ENCODE results near the gene MBOAT7.
"Not testable (repeated sequence)": the region's sequence is repeated elsewhere in the genome, so short reads cannot be mapped to it uniquely, and the experiment has no call there.

Gene MBOAT7

DNA sequence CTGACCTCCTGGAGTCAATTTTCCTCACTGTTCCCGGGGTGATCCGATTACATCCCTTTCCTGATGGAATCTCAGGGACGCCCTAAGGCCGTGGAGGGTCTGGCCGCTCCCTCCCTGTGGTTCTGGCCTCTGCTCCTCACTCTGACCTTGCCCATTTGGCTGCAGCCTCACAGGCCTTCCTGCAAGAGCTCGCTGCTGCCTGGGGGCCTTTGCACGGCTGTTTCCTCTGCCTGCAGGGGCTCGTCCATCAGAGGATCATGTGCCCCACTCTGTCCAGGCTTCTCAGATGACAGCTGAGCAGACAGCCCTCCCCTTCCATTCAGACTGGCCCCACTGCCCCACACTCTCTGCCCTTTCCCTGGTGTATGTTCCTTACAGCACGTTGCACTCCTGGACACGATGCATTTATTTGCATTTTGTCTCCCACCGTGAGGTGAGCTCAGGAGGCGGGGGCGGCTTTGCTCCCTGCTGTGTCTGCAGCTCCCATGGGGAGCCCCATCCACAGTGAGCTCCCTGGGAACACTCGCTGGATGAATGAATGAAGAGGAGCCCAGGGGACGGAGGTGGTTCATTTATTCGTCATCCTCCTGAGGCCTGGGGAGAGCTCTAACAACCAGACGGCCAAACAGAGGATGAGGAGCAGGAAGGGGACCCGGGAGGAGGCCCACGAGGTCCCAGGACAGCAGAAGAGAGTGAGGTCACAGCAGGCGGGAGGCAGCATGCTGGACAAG, 28.3 kb upstream of the MBOAT7 start:
- in situ Hi-C loops (cut with MboI; ENCODE audit: low sequenced_read_pairs); H3K9me3 ChIP-seq; DNase-seq (ENCODE audit: low spot score in 2 of 2); H3K27me3 ChIP-seq (ENCODE audit: low read depth); H3K36me3 ChIP-seq (replicated peaks); H3K4me1 ChIP-seq; H3K4me3 ChIP-seq: not testable (repeated sequence)

DNA sequence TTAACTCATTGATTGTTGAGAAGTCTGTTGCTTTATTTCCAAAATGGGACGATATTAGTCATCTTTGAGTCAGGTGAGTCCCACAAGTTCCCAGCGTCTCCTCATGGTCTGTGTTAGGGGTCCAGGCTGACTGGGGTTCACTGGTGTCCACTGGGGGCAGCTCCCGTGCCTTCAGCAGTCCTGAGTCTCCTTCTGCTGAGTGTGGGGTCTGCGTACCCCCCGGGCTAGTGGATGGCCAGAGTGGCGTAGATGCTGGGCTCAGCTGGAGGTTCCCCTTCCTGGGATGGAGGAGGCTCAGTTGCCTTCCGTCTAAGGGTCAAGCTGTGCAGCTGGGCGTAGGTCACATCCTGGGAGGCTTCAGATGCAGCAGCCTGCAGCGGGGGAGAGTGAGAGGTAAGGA, 27.5 kb upstream of the MBOAT7 start:
- in situ Hi-C loops (cut with MboI; ENCODE audit: low sequenced_read_pairs): no loop called here
- Histone ChIP-seq H3K4me3 (no peak overlapping the region), H3K4me1 (no peaks in the 10 kb centered on the region), H3K27me3 (ENCODE audit: low read depth) (no peaks in the 10 kb centered on the region), H3K9me3 (no peaks in the 10 kb centered on the region), H3K36me3 (replicated peaks) (no peaks in the 10 kb centered on the region)
- DNase-seq (ENCODE audit: low spot score in 2 of 2): no peak

DNA sequence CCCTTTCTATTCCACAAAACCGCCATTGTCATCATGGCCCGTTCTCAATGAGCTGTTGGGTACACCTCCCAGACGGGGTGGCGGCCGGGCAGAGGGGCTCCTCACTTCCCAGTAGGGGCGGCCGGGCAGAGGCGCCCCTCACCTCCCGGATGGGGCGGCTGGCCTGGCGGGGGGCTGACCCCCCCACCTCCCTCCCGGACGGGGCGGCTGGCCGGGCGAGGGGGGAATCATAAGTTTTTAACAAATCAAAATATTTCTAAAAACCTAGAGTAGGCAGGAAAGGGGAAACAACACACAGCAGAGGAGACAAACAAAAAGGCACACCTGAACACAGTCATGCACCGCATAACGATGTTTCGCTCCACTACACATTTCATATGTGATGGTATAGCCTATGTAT, 25.4 kb upstream of the MBOAT7 start:
- H3K9me3 ChIP-seq; H3K27me3 ChIP-seq (ENCODE audit: low read depth); in situ Hi-C loops (cut with MboI; ENCODE audit: low sequenced_read_pairs); H3K36me3 ChIP-seq (replicated peaks); H3K4me1 ChIP-seq; H3K4me3 ChIP-seq; DNase-seq (ENCODE audit: low spot score in 2 of 2): not testable (repeated sequence)

DNA sequence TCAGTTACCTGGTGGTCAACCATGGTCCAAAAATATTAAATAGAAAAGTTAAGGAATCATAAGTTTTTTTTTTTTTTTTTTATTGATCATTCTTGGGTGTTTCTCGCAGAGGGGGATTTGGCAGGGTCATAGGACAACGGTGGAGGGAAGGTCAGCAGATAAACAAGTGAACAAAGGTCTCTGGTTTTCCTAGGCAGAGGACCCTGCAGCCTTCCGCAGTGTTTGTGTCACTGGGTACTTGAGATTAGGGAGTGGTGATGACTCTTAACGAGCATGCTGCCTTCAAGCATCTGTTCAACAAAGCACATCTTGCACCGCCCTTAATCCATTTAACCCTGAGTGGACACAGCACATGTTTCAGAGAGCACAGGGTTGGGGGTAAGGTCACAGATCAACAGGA, 24.8 kb upstream of the MBOAT7 start:
- H3K36me3 ChIP-seq (replicated peaks); H3K27me3 ChIP-seq (ENCODE audit: low read depth); DNase-seq (ENCODE audit: low spot score in 2 of 2); H3K9me3 ChIP-seq; H3K4me3 ChIP-seq; in situ Hi-C loops (cut with MboI; ENCODE audit: low sequenced_read_pairs); H3K4me1 ChIP-seq: not testable (repeated sequence)

DNA sequence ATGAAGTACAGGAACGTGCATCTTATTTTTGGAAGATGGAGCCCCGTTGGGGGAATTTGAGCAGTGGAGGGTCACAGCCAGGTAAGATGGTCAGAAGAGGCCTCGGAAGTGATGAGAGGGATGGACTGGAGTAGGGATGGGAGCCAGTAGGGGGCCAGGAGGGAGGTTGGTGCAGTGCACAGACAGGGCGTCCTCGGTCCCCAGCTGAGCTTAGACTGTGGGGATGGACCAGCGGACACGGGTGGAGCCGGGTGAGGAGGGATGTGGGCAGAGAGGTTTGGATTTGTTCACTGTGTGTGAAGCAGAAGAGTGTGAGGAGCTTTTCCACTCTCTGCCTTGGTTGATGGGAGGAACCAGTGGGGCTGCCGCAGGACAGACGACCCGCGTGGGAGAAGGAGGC, 21.9 kb upstream of the MBOAT7 start:
- Histone ChIP-seq H3K9me3 (no peaks in the 10 kb centered on the region), H3K36me3 (replicated peaks) (peaks cover 23% of the 10 kb centered on the region), H3K4me3 (no peak overlapping the region), H3K4me1 (peaks cover 8% of the 10 kb centered on the region), H3K27me3 (ENCODE audit: low read depth) (no peaks in the 10 kb centered on the region)
- in situ Hi-C loops (cut with MboI; ENCODE audit: low sequenced_read_pairs): no loop called here
- no peak for DNase-seq (ENCODE audit: low spot score in 2 of 2)

DNA sequence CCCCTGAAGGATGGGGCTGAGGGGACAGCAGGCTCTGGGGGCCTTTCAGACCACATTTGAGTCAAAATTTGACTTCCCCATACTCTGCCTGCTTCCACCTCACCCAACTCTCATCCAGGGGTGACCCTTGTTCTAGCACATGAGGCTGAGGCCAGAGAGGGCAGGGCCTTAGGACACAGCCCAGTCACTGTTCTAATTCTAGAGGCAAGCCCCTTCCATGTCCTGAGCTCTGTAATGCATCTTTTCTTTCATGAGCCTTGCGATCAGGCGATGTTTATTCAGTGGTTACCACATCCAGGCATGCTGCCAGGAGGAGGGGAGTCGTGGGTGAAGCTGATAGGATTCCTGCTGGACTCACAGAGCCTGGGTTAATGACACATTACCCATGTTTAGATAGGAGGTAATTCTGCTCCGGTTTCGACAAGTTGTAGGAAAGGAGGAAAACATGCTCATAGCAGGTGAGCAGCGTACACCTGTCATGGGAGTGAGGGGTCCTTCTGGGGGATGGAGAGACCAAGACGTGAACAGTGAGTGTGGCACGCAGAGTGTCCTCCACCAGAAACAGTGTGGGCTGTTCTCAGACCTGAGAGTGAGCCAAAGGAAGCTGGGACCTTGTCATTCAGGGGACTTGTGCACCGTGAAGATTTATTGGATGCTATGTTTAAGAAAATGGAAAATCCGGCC, 20.6 kb upstream of the MBOAT7 start:
- DNase-seq (ENCODE audit: low spot score in 2 of 2): peak; percentile 52 to 81
- in situ Hi-C loops (cut with MboI; ENCODE audit: low sequenced_read_pairs): no loop called here
- Histone ChIP-seq H3K4me3 (no peak overlapping the region), H3K9me3 (no peaks in the 10 kb centered on the region), H3K4me1 (peaks cover 8% of the 10 kb centered on the region), H3K36me3 (replicated peaks) (peaks cover 36% of the 10 kb centered on the region), H3K27me3 (ENCODE audit: low read depth) (no peaks in the 10 kb centered on the region)

DNA sequence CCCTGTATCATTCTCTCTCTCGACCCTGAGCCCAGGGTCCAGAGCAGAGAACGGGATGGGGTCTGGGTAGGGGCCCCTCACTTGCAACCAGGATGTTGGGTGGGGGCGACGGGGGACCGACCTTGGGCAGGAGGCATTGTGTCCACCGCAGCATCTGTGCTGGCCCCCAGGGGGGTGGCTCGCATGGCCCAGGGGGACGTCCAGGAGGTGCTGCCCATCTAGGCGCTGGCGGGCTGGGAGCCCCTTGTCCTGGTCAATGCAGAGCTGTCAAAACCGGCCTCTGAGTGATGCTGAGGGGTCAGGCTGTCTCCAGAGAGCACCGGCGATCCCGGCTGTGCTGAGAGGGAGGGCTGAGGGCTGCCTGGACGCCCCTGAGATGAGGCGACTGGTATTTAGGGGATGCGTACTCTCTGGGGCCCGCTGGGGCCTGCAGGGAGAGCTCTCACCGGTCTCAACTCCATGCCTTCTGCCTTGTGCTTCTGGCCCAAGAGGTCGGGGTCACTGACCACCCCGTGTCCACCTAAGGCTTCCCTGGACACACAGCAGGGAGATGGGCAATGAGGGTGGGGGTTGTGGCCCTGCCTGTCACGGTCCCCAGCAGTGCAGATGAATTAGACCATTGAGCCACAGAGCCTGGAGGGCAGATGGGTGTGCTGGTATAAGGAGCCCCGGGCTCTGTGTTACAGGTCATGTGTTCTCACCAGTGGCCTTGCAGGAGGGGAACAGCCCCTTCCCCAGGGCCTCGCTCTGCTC, 19.9 kb upstream of the MBOAT7 start:
- peaks cover 43% of the 10 kb centered on the region for H3K36me3 ChIP-seq (replicated peaks)
- no peak overlapping the region for H3K4me3 ChIP-seq
- peak in 1 of 2 experiments; percentile 50 for DNase-seq (ENCODE audit: low spot score in 2 of 2)

DNA sequence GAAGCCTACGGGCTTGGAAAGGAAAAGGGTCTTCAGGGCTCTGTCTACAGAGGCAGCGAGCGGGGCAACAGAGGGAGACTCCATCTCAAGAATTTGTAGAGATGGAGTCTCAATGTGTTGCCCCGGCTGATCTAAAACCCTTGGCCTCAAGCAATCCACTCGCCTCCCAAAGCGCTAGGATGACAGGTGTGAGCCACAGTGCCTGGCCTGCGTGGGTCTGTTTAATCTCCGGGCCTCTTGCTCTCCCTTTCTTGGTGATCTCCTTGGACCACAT, 19.3 kb upstream of the MBOAT7 start:
- no peaks in the 10 kb centered on the region for H3K9me3 ChIP-seq
- H3K4me1 ChIP-seq: peaks cover 16% of the 10 kb centered on the region
- DNase-seq (ENCODE audit: low spot score in 2 of 2): peak in 1 of 2 experiments; percentile 54
- in situ Hi-C loops (cut with MboI; ENCODE audit: low sequenced_read_pairs): no loop called here
- H3K4me3 ChIP-seq: no peak overlapping the region
- no peaks in the 10 kb centered on the region for H3K27me3 ChIP-seq (ENCODE audit: low read depth)
- peaks cover 48% of the 10 kb centered on the region for H3K36me3 ChIP-seq (replicated peaks)

More for the DNA sequence above, 19.9 kb upstream of the MBOAT7 start:
- Histone ChIP-seq H3K27me3 (ENCODE audit: low read depth) (no peaks in the 10 kb centered on the region), H3K4me1 (peaks cover 12% of the 10 kb centered on the region), H3K9me3 (no peaks in the 10 kb centered on the region)
- in situ Hi-C loops (cut with MboI; ENCODE audit: low sequenced_read_pairs): no loop called here

DNA sequence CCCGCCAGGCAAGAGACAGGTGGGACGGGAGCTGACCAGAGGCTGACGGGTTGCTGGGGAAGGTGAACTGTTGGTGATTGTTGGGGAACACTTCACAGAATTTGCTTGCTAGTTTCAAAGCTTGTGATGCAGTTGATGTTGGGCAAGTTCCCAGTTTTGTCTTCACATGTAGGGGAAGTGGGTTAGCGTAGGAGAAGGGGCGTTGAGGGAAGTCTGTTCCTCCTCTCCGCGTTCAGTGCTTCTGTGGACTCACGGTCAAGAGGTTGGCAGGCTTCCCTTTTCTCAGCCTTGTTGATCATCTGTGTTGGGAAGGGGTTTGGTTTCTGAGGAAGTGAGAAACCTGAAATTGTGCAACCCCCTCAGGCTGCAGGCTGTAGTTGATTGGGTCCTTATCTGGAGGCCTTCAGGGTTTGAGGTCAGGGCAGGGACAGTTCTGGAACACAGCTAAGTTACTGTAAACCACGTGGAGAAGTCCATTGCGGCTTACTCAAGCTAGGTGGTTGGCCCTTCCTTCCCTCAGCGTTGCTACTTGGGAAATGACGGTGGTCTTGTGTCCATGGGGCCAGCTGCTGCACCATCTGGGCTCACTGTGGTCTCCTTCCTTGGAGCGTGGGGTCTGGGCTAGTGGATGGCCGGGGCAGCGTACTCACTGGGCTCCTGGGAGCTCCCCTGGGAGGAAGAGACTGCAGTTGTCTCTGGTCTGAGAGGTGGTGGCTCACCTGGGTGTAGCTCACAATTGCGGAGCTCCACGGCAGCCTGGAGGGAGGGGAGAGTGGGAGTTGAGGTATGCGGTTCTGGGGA, 18.8 kb upstream of the MBOAT7 start:
- peak in 1 of 2 experiments; percentile 46 for DNase-seq (ENCODE audit: low spot score in 2 of 2)
- peaks cover 53% of the 10 kb centered on the region for H3K36me3 ChIP-seq (replicated peaks)

DNA sequence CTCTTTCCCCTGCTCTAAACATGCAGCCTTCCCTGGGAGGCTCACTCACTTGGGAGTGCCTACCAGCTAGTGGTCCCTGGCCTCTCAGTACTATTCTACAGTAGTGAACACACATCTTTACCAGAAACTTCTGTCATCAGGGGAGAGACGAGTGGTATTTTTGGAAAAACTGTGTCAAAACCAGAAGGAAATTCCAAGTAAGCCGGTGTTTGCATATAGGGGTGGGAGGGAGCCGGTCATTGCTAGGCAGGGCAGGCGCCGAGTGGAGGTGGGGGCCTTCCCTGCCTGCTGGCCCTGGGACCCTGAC, 18.2 kb upstream of the MBOAT7 start:
- in situ Hi-C loops (cut with MboI; ENCODE audit: low sequenced_read_pairs): no loop called here
- peaks cover 59% of the 10 kb centered on the region for H3K36me3 ChIP-seq (replicated peaks)

More for the DNA sequence above, 18.8 kb upstream of the MBOAT7 start:
- no peak overlapping the region for H3K4me3 ChIP-seq
- H3K4me1 ChIP-seq: peaks cover 16% of the 10 kb centered on the region
- H3K27me3 ChIP-seq (ENCODE audit: low read depth): no peaks in the 10 kb centered on the region
- H3K9me3 ChIP-seq: no peaks in the 10 kb centered on the region
- in situ Hi-C loops (cut with MboI; ENCODE audit: low sequenced_read_pairs): no loop called here

DNA sequence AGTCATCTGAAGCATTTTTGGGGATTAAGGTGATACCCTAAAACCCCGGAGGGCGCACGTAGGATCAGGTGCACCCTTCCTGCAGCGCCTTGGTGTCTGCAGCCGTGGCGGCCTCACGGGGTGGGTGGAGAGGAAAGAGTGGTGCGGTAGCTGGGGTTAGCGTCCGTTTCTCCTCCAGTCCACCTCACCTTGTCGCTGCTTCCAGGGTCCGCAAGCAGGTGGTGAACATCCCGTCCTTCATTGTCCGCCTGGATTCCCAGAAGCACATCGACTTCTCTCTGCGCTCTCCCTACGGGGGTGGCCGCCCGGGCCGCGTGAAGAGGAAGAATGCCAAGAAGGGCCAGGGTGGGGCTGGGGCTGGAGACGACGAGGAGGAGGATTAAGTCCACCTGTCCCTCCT, 17.8 kb upstream of the MBOAT7 start:
- Histone ChIP-seq H3K4me1 (peaks cover 26% of the 10 kb centered on the region), H3K36me3 (replicated peaks) (peaks cover 63% of the 10 kb centered on the region)
- H3K9me3 ChIP-seq; H3K4me3 ChIP-seq; H3K27me3 ChIP-seq (ENCODE audit: low read depth); DNase-seq (ENCODE audit: low spot score in 2 of 2); in situ Hi-C loops (cut with MboI; ENCODE audit: low sequenced_read_pairs): not testable (repeated sequence)

More for the DNA sequence above, 18.2 kb upstream of the MBOAT7 start:
- Histone ChIP-seq H3K27me3 (ENCODE audit: low read depth) (no peaks in the 10 kb centered on the region), H3K4me3 (no peak overlapping the region), H3K9me3 (no peaks in the 10 kb centered on the region), H3K4me1 (peaks cover 21% of the 10 kb centered on the region)
- no peak for DNase-seq (ENCODE audit: low spot score in 2 of 2)

DNA sequence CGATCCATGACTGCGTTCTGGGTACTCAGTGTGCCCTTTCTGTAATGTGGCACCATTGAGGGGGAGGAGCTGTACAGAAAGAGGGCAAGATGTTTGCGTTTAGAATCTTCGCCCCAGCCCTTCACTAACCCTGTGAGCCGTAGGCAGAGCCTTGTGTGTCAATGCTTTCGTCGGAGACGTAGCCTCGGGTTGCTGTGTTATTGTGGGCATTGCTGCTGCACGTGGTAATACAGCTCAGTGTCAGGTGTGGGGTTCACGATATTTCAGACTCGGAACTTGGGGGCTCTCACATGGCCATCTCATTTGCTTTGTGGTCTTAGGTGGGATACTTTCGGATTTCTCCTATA, 17.4 kb upstream of the MBOAT7 start:
- peaks cover 67% of the 10 kb centered on the region for H3K36me3 ChIP-seq (replicated peaks)
- in situ Hi-C loops (cut with MboI; ENCODE audit: low sequenced_read_pairs): no loop called here
- no peak for DNase-seq (ENCODE audit: low spot score in 2 of 2)
- H3K9me3 ChIP-seq: no peaks in the 10 kb centered on the region
- no peaks in the 10 kb centered on the region for H3K27me3 ChIP-seq (ENCODE audit: low read depth)
- no peak overlapping the region for H3K4me3 ChIP-seq
- peaks cover 30% of the 10 kb centered on the region for H3K4me1 ChIP-seq

DNA sequence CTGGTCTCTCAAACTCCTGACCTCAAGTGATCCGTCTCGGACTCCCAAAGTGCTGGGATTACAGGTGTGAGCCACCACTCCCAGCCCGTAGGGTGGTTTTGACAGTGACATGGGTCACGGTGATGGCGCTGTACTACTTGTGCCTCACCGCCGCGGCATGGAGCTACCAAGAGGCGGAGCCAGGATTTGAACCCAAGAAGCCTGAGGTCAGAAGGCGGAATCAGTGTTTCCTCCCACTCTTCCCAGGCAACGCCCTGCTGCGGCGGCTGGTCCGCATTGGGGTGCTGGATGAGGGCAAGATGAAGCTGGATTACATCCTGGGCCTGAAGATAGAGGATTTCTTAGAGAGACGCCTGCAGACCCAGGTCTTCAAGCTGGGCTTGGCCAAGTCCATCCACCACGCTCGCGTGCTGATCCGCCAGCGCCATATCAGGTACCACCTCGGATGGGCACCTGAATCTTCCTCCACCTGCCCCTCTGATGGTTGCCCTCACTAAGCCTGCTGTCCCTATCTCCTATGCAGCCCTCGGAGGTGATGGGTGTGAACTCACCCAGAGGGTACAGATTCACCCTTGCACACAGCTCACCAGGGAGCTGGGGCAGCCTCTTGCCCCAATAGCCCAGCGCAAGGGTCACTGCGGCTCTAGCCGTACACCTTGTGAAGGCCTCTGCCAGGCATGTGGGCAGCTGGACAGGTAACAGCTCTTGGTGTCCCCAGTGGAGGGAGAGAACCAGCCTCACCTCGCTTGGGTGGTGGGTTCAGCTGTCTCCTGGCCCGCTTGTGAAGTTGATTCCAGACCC, 16.9 kb upstream of the MBOAT7 start:
- no peak for DNase-seq (ENCODE audit: low spot score in 2 of 2)
- peaks cover 34% of the 10 kb centered on the region for H3K4me1 ChIP-seq
- H3K4me3 ChIP-seq: no peak overlapping the region
- peaks cover 73% of the 10 kb centered on the region for H3K36me3 ChIP-seq (replicated peaks)
- H3K9me3 ChIP-seq: no peaks in the 10 kb centered on the region
- H3K27me3 ChIP-seq (ENCODE audit: low read depth): no peaks in the 10 kb centered on the region
- in situ Hi-C loops (cut with MboI; ENCODE audit: low sequenced_read_pairs): no loop called here

Measured in HAP-1 (cell line).